ENCODE measurements around the gene VAC14. TPM values are rescaled to one million over a fixed set of nuclear protein-coding genes. Genes with fewer than 3 reads are reported as not detected.

Gene VAC14
- total RNA-seq, 1 donor from 2014 or later = 16.1 TPM

DNA sequence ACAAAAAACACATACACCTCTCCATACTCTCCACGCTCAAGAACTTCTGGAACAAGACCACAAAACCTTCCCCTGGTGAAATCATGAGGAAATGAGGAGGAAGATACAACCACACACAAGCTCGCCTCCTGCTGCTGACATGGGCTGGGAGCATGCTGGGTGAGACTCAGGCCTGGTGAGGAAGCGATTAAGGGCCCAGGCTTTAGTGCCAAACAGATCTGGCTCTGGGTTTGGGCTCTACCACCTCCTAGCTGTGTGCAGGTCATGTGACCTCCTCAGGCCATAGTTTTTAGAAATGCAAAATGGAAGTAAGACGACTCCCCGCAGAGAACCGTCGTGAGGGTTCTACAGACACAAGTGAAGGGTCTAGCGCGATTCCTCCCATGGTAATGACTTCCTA lies 41.3 kb downstream of the VAC14 start:
- TF ChIP-seq EZH2phosphoT487 (IDR thresholded peaks at IDR 0.05) (no peak), EZH2 (IDR thresholded peaks at IDR 0.05) (no peak)
- TF ChIP-seq, protein P1, sequence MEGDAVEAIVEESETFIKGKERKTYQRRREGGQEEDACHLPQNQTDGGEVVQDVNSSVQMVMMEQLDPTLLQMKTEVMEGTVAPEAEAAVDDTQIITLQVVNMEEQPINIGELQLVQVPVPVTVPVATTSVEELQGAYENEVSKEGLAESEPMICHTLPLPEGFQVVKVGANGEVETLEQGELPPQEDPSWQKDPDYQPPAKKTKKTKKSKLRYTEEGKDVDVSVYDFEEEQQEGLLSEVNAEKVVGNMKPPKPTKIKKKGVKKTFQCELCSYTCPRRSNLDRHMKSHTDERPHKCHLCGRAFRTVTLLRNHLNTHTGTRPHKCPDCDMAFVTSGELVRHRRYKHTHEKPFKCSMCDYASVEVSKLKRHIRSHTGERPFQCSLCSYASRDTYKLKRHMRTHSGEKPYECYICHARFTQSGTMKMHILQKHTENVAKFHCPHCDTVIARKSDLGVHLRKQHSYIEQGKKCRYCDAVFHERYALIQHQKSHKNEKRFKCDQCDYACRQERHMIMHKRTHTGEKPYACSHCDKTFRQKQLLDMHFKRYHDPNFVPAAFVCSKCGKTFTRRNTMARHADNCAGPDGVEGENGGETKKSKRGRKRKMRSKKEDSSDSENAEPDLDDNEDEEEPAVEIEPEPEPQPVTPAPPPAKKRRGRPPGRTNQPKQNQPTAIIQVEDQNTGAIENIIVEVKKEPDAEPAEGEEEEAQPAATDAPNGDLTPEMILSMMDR (IDR thresholded peaks at IDR 0.05) = no peak
- peaks cover 17% of the 10 kb centered on the region for H3K36me3 Mint-ChIP-seq
- H4K20me1 ChIP-seq (ENCODE audit: low read depth) = no peaks in the 10 kb centered on the region
- H3K4me3 ChIP-seq = no peak overlapping the region
- DNase-seq (ENCODE audit: low spot score) = no peak
- H3K4me1 ChIP-seq = no peaks in the 10 kb centered on the region
- H3K27ac ChIP-seq = no peak overlapping the region
- no peak overlapping the region for H3K4me2 ChIP-seq
- H3K79me2 ChIP-seq (ENCODE audit: low read depth) = no peaks in the 10 kb centered on the region
- H3K27ac Mint-ChIP-seq = peak overlapping the region; percentile 96
- no peak overlapping the region for H2AFZ ChIP-seq (replicated peaks)
- peaks cover 35% of the 10 kb centered on the region for H3K4me1 Mint-ChIP-seq
- no peak overlapping the region for H3K9ac ChIP-seq
- no peak overlapping the region for H3K4me3 Mint-ChIP-seq
- H3K36me3 ChIP-seq = no peaks in the 10 kb centered on the region
- no peaks in the 10 kb centered on the region for H3F3A ChIP-seq (ENCODE audit: low read depth)
- no peaks in the 10 kb centered on the region for H3K27me3 ChIP-seq
- peaks cover 10% of the 10 kb centered on the region for H3K27me3 Mint-ChIP-seq (ENCODE audit: insufficient read depth, low read depth)
- no peaks in the 10 kb centered on the region for H3K9me3 ChIP-seq (ENCODE audit: low read depth)
- no peaks in the 10 kb centered on the region for H3K9me3 Mint-ChIP-seq

DNA sequence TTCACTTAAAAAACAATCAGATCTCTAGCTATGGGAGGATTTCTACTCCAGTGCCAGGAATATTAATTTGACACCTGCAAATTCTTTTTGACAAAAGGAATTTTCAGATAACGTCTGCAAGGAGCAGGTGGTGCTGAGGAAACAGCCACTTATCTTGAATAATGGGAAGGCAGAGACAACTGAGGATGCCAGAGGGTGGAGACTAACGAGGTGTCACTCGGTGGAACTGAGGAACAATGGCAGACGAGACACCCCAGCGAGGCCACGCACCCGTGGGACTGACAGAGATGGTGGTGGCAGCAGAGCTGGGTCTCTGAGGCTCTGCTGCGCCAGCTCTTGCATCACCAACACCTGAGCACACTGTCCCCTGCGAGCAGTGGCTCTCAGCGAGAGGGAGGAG lies 42.2 kb downstream of the VAC14 start:
- Mint-ChIP-seq H3K27me3 (ENCODE audit: insufficient read depth, low read depth) (peaks cover 11% of the 10 kb centered on the region), H3K36me3 (peaks cover 14% of the 10 kb centered on the region), H3K27ac (no peak overlapping the region), H3K9me3 (no peaks in the 10 kb centered on the region), H3K4me1 (peaks cover 36% of the 10 kb centered on the region), H3K4me3 (no peak overlapping the region)
- TF ChIP-seq, protein P1 (IDR thresholded peaks at IDR 0.05) = no peak
- TF ChIP-seq EZH2phosphoT487 (IDR thresholded peaks at IDR 0.05) = no peak
- no peak for TF ChIP-seq EZH2 (IDR thresholded peaks at IDR 0.05)
- no peak overlapping the region for H3K27ac ChIP-seq
- no peaks in the 10 kb centered on the region for H3K79me2 ChIP-seq (ENCODE audit: low read depth)
- H3K27me3 ChIP-seq = no peaks in the 10 kb centered on the region
- no peaks in the 10 kb centered on the region for H3K4me1 ChIP-seq
- H4K20me1 ChIP-seq (ENCODE audit: low read depth) = no peaks in the 10 kb centered on the region
- no peak overlapping the region for H3K9ac ChIP-seq
- H3K4me3 ChIP-seq = no peak overlapping the region
- H3K9me3 ChIP-seq (ENCODE audit: low read depth) = no peaks in the 10 kb centered on the region
- DNase-seq (ENCODE audit: low spot score) = no peak
- no peaks in the 10 kb centered on the region for H3K36me3 ChIP-seq
- no peak overlapping the region for H3K4me2 ChIP-seq
- no peaks in the 10 kb centered on the region for H3F3A ChIP-seq (ENCODE audit: low read depth)
- H2AFZ ChIP-seq (replicated peaks) = no peak overlapping the region

DNA sequence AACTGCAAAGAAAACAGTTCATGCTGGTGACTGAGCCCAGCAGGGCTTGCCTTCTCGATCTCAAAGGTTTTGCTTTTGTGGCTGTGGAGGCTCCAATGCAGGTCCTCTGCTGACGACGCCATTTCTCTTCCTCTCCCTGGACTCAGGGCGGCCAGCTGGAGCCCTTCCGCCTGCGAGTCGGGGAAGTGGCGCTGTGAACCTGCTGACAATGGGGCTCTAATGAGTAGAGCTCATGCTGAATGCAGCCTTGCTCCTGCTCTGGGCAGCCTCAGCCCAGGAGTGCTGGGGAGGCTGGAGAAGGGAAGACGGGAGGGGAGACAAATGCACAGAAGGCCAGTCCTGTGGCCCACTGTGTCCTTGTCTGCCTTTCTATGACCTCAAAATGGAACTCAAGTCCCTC lies 43.8 kb downstream of the VAC14 start:
- Histone ChIP-seq H3K9me3 (ENCODE audit: low read depth) (no peaks in the 10 kb centered on the region), H3K36me3 (no peaks in the 10 kb centered on the region), H3K4me3 (no peak overlapping the region), H3K79me2 (ENCODE audit: low read depth) (no peaks in the 10 kb centered on the region), H3K9ac (no peak overlapping the region), H2AFZ (replicated peaks) (no peak overlapping the region), H3K4me2 (no peak overlapping the region), H4K20me1 (ENCODE audit: low read depth) (no peaks in the 10 kb centered on the region), H3K4me1 (no peaks in the 10 kb centered on the region), H3K27me3 (no peaks in the 10 kb centered on the region), H3K27ac (no peak overlapping the region), H3F3A (ENCODE audit: low read depth) (no peaks in the 10 kb centered on the region)
- Mint-ChIP-seq H3K4me3 (no peak overlapping the region), H3K9me3 (no peaks in the 10 kb centered on the region), H3K27ac (no peak overlapping the region), H3K27me3 (ENCODE audit: insufficient read depth, low read depth) (peaks cover 11% of the 10 kb centered on the region), H3K36me3 (peaks cover 14% of the 10 kb centered on the region), H3K4me1 (peaks cover 36% of the 10 kb centered on the region)
- DNase-seq (ENCODE audit: low spot score) = peak; percentile 32
- no peak for TF ChIP-seq EZH2phosphoT487 (IDR thresholded peaks at IDR 0.05)
- TF ChIP-seq, protein P1 (IDR thresholded peaks at IDR 0.05) = no peak
- no peak for TF ChIP-seq EZH2 (IDR thresholded peaks at IDR 0.05)
